IMR-90 (cell line): ENCODE results near the gene BCL11B. TPM values are rescaled to one million over a fixed set of nuclear protein-coding genes. Genes with fewer than 3 reads are reported as not detected.

Experiments
- ATAC-seq: fragments of 200-7000 bp; cut with Tn5 transposase; 2 replicates; pipeline ENCODE4 v1.9.1; 2020; ENCODE audit warnings: low read depth, mild to moderate bottlenecking, moderate library complexity
- BruUV-seq: library from RNA; stranded (reverse); fragments of 400-500 nt; replicated peaks from 2 replicates; lab custom pipeline; 2021; lab: Mats Ljungman, UMichigan
- CTCF ChIA-PET: fragments of 300-600 bp; formaldehyde crosslinking; extraction: SDS; loops from one replicate; lab custom pipeline; 2021; ENCODE audit warnings: antibody characterized with exemption; lab: Yijun Ruan, JAX
- POLR2A ChIA-PET: fragments of 300-600 bp; sonication (Branson Sonifier 250); formaldehyde crosslinking; loops from one replicate; lab custom pipeline; 2022; ENCODE audit warnings: antibody characterized with exemption; ENCODE audit not compliant: unreplicated experiment; lab: Charles Lee
- DNase-seq: peaks from one replicate; pipeline ENCODE4 v3.0.0; 2013
- H2AFZ ChIP-seq: replicated peaks from 2 replicates; pipeline ENCODE3; 2013; ENCODE audit warnings: low read length, mild to moderate bottlenecking; ENCODE audit not compliant: poor library complexity
- H2AK5ac ChIP-seq: 2 replicates; pipeline ENCODE4 v1.6.1; 2013; ENCODE audit warnings: low read depth, low read length, inconsistent platforms
- H2AK9ac ChIP-seq: replicated peaks from 2 replicates; pipeline ENCODE3; 2013; ENCODE audit warnings: mild to moderate bottlenecking, low read depth, low read length, moderate library complexity; ENCODE audit not compliant: poor library complexity
- H2BK120ac ChIP-seq: 2 replicates; pipeline ENCODE4 v1.6.1; 2013; ENCODE audit warnings: low read depth, low read length, inconsistent platforms
- H2BK15ac ChIP-seq: 3 replicates; pipeline ENCODE4 v1.6.1; 2013; ENCODE audit warnings: low read depth, low read length, inconsistent platforms
- H2BK20ac ChIP-seq: 2 replicates; pipeline ENCODE4 v1.6.1; 2013; ENCODE audit warnings: low read depth, mild to moderate bottlenecking, inconsistent platforms, low read length, moderate library complexity
- H2BK5ac ChIP-seq: 2 replicates; pipeline ENCODE4 v1.6.1; 2013; ENCODE audit warnings: mild to moderate bottlenecking, low read depth, low read length, inconsistent platforms; ENCODE audit not compliant: poor library complexity, severe bottlenecking
- H3K14ac ChIP-seq: replicated peaks from 2 replicates; pipeline ENCODE4 v1.6.1; 2013; ENCODE audit warnings: low read depth, low read length, inconsistent platforms
- H3K18ac ChIP-seq: 2 replicates; pipeline ENCODE4 v1.6.1; 2013; ENCODE audit warnings: low read depth, low read length, control low read depth
- H3K23ac ChIP-seq: 2 replicates; pipeline ENCODE4 v1.6.1; 2013; ENCODE audit warnings: low read depth, low read length, inconsistent platforms
- H3K27ac ChIP-seq: 2 replicates; pipeline ENCODE4 v1.5.1; 2013; ENCODE audit warnings: mild to moderate bottlenecking, control low read depth, low read length; ENCODE audit not compliant: insufficient read depth
- H3K27me3 ChIP-seq: 2 replicates; pipeline ENCODE4 v1.6.1; 2013; ENCODE audit warnings: low read length; ENCODE audit not compliant: control insufficient read depth, insufficient read depth
- H3K36me3 ChIP-seq: 2 replicates; pipeline ENCODE4 v1.6.1; 2013; ENCODE audit warnings: low read length, mixed read lengths; ENCODE audit not compliant: control insufficient read depth, insufficient read depth
- H3K4ac ChIP-seq: 2 replicates; pipeline ENCODE4 v1.6.1; 2013; ENCODE audit warnings: low read depth, low read length, inconsistent platforms
- H3K4me1 ChIP-seq: 2 replicates; pipeline ENCODE4 v1.6.1; 2013; ENCODE audit warnings: low read length, mixed read lengths; ENCODE audit not compliant: control insufficient read depth, insufficient read depth
- H3K4me2 ChIP-seq: 2 replicates; pipeline ENCODE4 v1.6.1; 2013; ENCODE audit warnings: low read depth, mild to moderate bottlenecking, control low read depth, low read length, moderate library complexity
- H3K4me3 ChIP-seq: 2 replicates; pipeline ENCODE4 v1.5.1; 2013; ENCODE audit warnings: low read depth, mild to moderate bottlenecking, control low read depth, low read length, moderate library complexity; ENCODE audit not compliant: insufficient read depth
- H3K56ac ChIP-seq: 2 replicates; pipeline ENCODE4 v1.6.1; 2013; ENCODE audit warnings: low read length, inconsistent platforms; ENCODE audit not compliant: insufficient read depth; ENCODE audit errors: extremely low read depth
- H3K79me1 ChIP-seq, 2 experiments: 2 replicates each; pipeline ENCODE4 v1.6.1; 2013; ENCODE audit warnings: low read length in 2 of 2, inconsistent platforms in 1 of 2, low read depth in 1 of 2
- H3K9ac ChIP-seq: 2 replicates; pipeline ENCODE4 v1.6.1; 2013; ENCODE audit warnings: low read depth, low read length, control low read depth
- H3K9me1 ChIP-seq: 2 replicates; pipeline ENCODE4 v1.6.1; 2013; ENCODE audit warnings: low read length, inconsistent platforms; ENCODE audit not compliant: insufficient read depth
- H3K9me3 ChIP-seq: 2 replicates; pipeline ENCODE4 v1.6.1; 2013; ENCODE audit warnings: low read length; ENCODE audit not compliant: control insufficient read depth, insufficient read depth
- H4K20me1 ChIP-seq: 2 replicates; pipeline ENCODE4 v1.6.1; 2013; ENCODE audit warnings: low read length, inconsistent platforms; ENCODE audit not compliant: insufficient read depth
- H4K5ac ChIP-seq: 2 replicates; pipeline ENCODE4 v1.6.1; 2013; ENCODE audit warnings: mild to moderate bottlenecking, low read depth, low read length, control low read depth
- H4K8ac ChIP-seq, 2 experiments: 2 replicates each; pipeline ENCODE4 v1.6.1; 2013; ENCODE audit warnings: low read depth in 2 of 2, low read length in 2 of 2, control low read depth in 1 of 2, inconsistent platforms in 1 of 2
- H4K91ac ChIP-seq: 2 replicates; pipeline ENCODE4 v1.6.1; 2013; ENCODE audit warnings: low read depth, low read length, inconsistent platforms; ENCODE audit not compliant: insufficient read depth
- BHLHE40 ChIP-seq: fragments of 150-350 bp; IDR thresholded peaks from 2 replicates; pipeline ENCODE4 v1.6.1; 2016; ENCODE audit warnings: mild to moderate bottlenecking, low read depth, low read length
- CEBPB ChIP-seq: IDR thresholded peaks from 2 replicates; pipeline ENCODE4 v1.6.1; 2012; ENCODE audit warnings: low read depth, low read length, improper control_type of control experiment
- CHD1 ChIP-seq: IDR thresholded peaks from 2 replicates; pipeline ENCODE4 v1.6.1; 2012; ENCODE audit warnings: low read depth, low read length, improper control_type of control experiment
- CTCF ChIP-seq: conservative IDR thresholded peaks from 2 replicates; pipeline ENCODE4 v1.5.1; 2012; ENCODE audit warnings: mild to moderate bottlenecking, low read depth, low read length, improper control_type of control experiment
- ELK1 ChIP-seq: fragments of 150-350 bp; IDR thresholded peaks from 2 replicates; pipeline ENCODE4 v1.6.1; 2016; ENCODE audit warnings: low read depth, mild to moderate bottlenecking, low read length, moderate library complexity, borderline replicate concordance
- FOS ChIP-seq: fragments of 150-350 bp; IDR thresholded peaks from 2 replicates; pipeline ENCODE4 v1.6.1; 2016; ENCODE audit warnings: low read depth, low read length
- MAFK ChIP-seq: IDR thresholded peaks from 2 replicates; pipeline ENCODE4 v1.6.1; 2012; ENCODE audit warnings: low read depth, low read length, improper control_type of control experiment
- MAZ ChIP-seq: IDR thresholded peaks from 2 replicates; pipeline ENCODE4 v1.6.1; 2012; ENCODE audit warnings: low read depth, mild to moderate bottlenecking, low read length, improper control_type of control experiment, moderate library complexity, borderline replicate concordance
- NFE2L2 ChIP-seq: fragments of 150-350 bp; IDR thresholded peaks from 2 replicates; pipeline ENCODE4 v1.6.1; 2016; ENCODE audit warnings: low read depth, mild to moderate bottlenecking, low read length
- POLR2A ChIP-seq: IDR thresholded peaks from 2 replicates; pipeline ENCODE4 v1.6.1; 2012; ENCODE audit warnings: mild to moderate bottlenecking, low read depth, low read length
- RAD21 ChIP-seq: IDR thresholded peaks from 2 replicates; pipeline ENCODE4 v1.6.1; 2012; ENCODE audit warnings: low read length, improper control_type of control experiment
- RFX5 ChIP-seq: IDR thresholded peaks from 2 replicates; pipeline ENCODE4 v1.8.0; 2012; ENCODE audit warnings: low read depth, mild to moderate bottlenecking, low read length, moderate library complexity
- SMC3 ChIP-seq: fragments of 150-350 bp; IDR thresholded peaks from 2 replicates; pipeline ENCODE4 v1.6.1; 2016; ENCODE audit warnings: low read depth, mild to moderate bottlenecking, antibody characterized with exemption, low read length, moderate library complexity
- USF2 ChIP-seq: fragments of 150-350 bp; IDR thresholded peaks from 2 replicates; pipeline ENCODE4 v1.6.1; 2017; ENCODE audit warnings: mild to moderate bottlenecking, antibody characterized with exemption, low read length, low read depth
- WGBS, 2 experiments: methylation state at CpG; one replicate each; pipeline versions ENCODE4 v1.1.5 to v1.1.7; 2013; ENCODE audit warnings: missing lambda C conversion rate in 2 of 2; ENCODE audit not compliant: insufficient read length in 1 of 2; ENCODE audit errors: extremely low coverage in 2 of 2; 5-methylcytosine and 5-hydroxymethylcytosine counted together
- dilution Hi-C: fragments of 300-500 bp; cut with HindIII; formaldehyde crosslinking; loops from one replicate; pipeline ENCODE4 v1.14.3; 2018; ENCODE audit warnings: low sequenced_read_pairs; ENCODE audit not compliant: unreplicated experiment
- in situ Hi-C: fragments of 300-500 bp; cut with MboI; formaldehyde crosslinking; loops from 3 replicates; pipeline ENCODE4 v1.14.3; 2019; ENCODE audit warnings: low sequenced_read_pairs, inconsistent platforms, mixed read lengths
- intact Hi-C: fragments of 100-400 bp; cut with micrococcal nuclease; formaldehyde crosslinking; loops from 2 replicates; pipeline ENCODE4 v1.10.0; 2022
- polyA plus RNA-seq, 3 experiments: library from polyadenylated mRNA; depleted of rRNA; stranded (reverse); fragments of >200 nt; gene quantifications; 2 replicates each; pipeline ENCODE4 v1.2.3, GENCODE V29; 2012; ENCODE audit warnings: low replicate concordance in 1 of 3
- total RNA-seq: library from RNA; depleted of rRNA; stranded (reverse); fragments of >200 nt; gene quantifications from 2 replicates; pipeline ENCODE4 v1.2.3, GENCODE V29; 2012

BCL11B gene
- total and polyA plus RNA-seq, 2 of the 4 experiments (the other 2 are of a cell fraction): under 0.01 TPM; not detected in 1

- WGBS, 2 experiments: 22% methylated on average over 7 of the region's 21 CpGs; no CpG with 5 or more reads in 1 of the 2 experiments
- Histone ChIP-seq H3K18ac (no peak overlapping the region), H3K4me2 (no peak overlapping the region), H3K9ac (no peak overlapping the region), H3K9me1 (no peaks in the 10 kb centered on the region), H4K5ac (no peak overlapping the region), H3K9me3 (peaks cover 26% of the 10 kb centered on the region; the same call in 1 of the 2 replicates), H3K36me3 (no peaks in the 10 kb centered on the region), H2AK9ac (no peak overlapping the region), H3K4me3 (no peak overlapping the region), H4K8ac (no peak overlapping the region), H3K27me3 (no peaks in the 10 kb centered on the region), H3K23ac (no peak overlapping the region), H3K79me1 (no peaks in the 10 kb centered on the region), H3K4me1 (no peaks in the 10 kb centered on the region), H4K20me1 (no peaks in the 10 kb centered on the region), H4K91ac (no peak overlapping the region), H2BK5ac (no peak overlapping the region), H2AK5ac (no peak overlapping the region), H3K56ac (no peak overlapping the region), H2AFZ (no peak overlapping the region), H3K14ac (no peak overlapping the region), H3K4ac (no peak overlapping the region), H3K27ac (no peak overlapping the region), H2BK15ac (no peak overlapping the region), H2BK20ac (no peak overlapping the region), H2BK120ac (no peak overlapping the region)
- POLR2A ChIA-PET: no interaction called here
- no peak for ATAC-seq
- DNase-seq: no peak
- intact Hi-C loops: no loop called here
- TF ChIP-seq CEBPB (no peak), BHLHE40 (no peak), MAFK (no peak), RAD21 (no peak), CHD1 (no peak), NFE2L2 (no peak), USF2 (no peak), RFX5 (no peak), MAZ (no peak), ELK1 (no peak), POLR2A (no peak), FOS (no peak), CTCF (no peak), SMC3 (no peak)
- dilution Hi-C loops: no loop called here
- CTCF ChIA-PET: no interaction called here
- no TSS peak for BruUV-seq
- in situ Hi-C loops: no loop called here
Measured at GRCh38 chr14:99231850-99232713, 39.9 kb downstream of the BCL11B start.
